Tibial nerve (tissue), 4 donors: Measurements from ENCODE around the gene CEP19. TPM values are rescaled to one million over a fixed set of nuclear protein-coding genes. Genes with fewer than 3 reads are reported as not detected.
"Not testable (repeated sequence)": the region's sequence is repeated elsewhere in the genome, so short reads cannot be mapped to it uniquely, and the experiment has no call there.

Experiments
- DNase-seq, 2 donors: peaks; one replicate each; pipeline ENCODE4 v3.0.0-alpha.2; 2019; ENCODE audit warnings: low spot score in 2 of 2
- H3K27ac ChIP-seq, 4 donors: fragments of 200-600 bp; sonication (generic) in 3 of 4; one replicate each; pipeline ENCODE4 v1.5.1; 2017 to 2019; ENCODE audit warnings: mild to moderate bottlenecking in 1 of 4
- H3K27me3 ChIP-seq, 2 donors: fragments of 200-600 bp; sonication (generic) in 1 of 2; one replicate each; pipeline versions ENCODE4 v1.5.1 to v1.6.0; 2017 to 2019
- H3K36me3 ChIP-seq, 3 donors: fragments of 200-600 bp; sonication (generic); one replicate each; pipeline ENCODE4 v1.5.1; 2018 to 2019
- H3K4me1 ChIP-seq, 4 donors: fragments of 200-600 bp; sonication (generic) in 3 of 4; one replicate each; pipeline ENCODE4 v1.5.1; 2017 to 2019
- H3K4me3 ChIP-seq, 4 donors: fragments of 200-600 bp; sonication (generic) in 3 of 4; one replicate each; pipeline ENCODE4 v1.5.1; 2017 to 2019; ENCODE audit warnings: mild to moderate bottlenecking in 1 of 4, moderate library complexity in 1 of 4
- H3K9me3 ChIP-seq, 4 donors: fragments of 200-600 bp; sonication (generic) in 3 of 4; one replicate each; pipeline ENCODE4 v1.5.1; 2017 to 2019
- CTCF ChIP-seq, 5 experiments: fragments of 200-600 bp in 3 of 5; fragments of 450-650 bp in 2 of 5; sonication (generic) in 3 of 5; IDR thresholded peaks; one replicate each; pipeline ENCODE4 v1.5.1; 2016 to 2019; ENCODE audit warnings: antibody characterized with exemption in 5 of 5, mild to moderate bottlenecking in 3 of 5, moderate library complexity in 2 of 5
- EP300 ChIP-seq, 2 donors: sonication (generic); formaldehyde crosslinking; IDR thresholded peaks; one replicate each; pipeline ENCODE4 v1.6.1; 2017; ENCODE audit warnings: antibody characterized with exemption in 2 of 2, mild to moderate bottlenecking in 1 of 2
- POLR2A ChIP-seq, 2 donors: fragments of 450-650 bp; IDR thresholded peaks; one replicate each; pipeline ENCODE4 v1.6.1; 2017; ENCODE audit warnings: antibody characterized with exemption in 2 of 2, mild to moderate bottlenecking in 2 of 2, moderate library complexity in 2 of 2
- WGBS, 2 donors: methylation state at CpG; one replicate each; pipeline ENCODE4 v1.1.5; 2018; 5-methylcytosine and 5-hydroxymethylcytosine counted together
- total RNA-seq, 4 donors: library from RNA; depleted of rRNA; stranded (reverse); fragments of >200 nt; gene quantifications; one replicate each; pipeline ENCODE4 v1.1.0, GENCODE V29; 2016

CEP19 gene
- total RNA-seq, 4 donors from 2014 or later, result 1.8 to 4.0 (median 3.2) TPM

GRCh38 chr3:196753201-196753600 is 41.2 kb upstream of the CEP19 start:
- 94 to 95% methylated on average over 8 of the region's 8 CpGs for WGBS, 2 donors

GRCh38 chr3:196749125-196749524 is 37.1 kb upstream of the CEP19 start:
- H3K27ac ChIP-seq, result no peak overlapping the region
- 93% methylated on average over 8 of the region's 8 CpGs for WGBS, 2 donors
- H3K4me1 ChIP-seq, result peaks cover 0 to 22% (median 2%) of the 10 kb centered on the region in 4 donors
- no peaks in the 10 kb centered on the region for H3K9me3 ChIP-seq
- TF ChIP-seq POLR2A (IDR thresholded peaks at IDR 0.05), result no peak
- no peak for TF ChIP-seq CTCF (IDR thresholded peaks at IDR 0.05)
- no peak for TF ChIP-seq EP300 (IDR thresholded peaks at IDR 0.05)
- peaks cover 0 to 21% (median 0%) of the 10 kb centered on the region in 3 donors for H3K36me3 ChIP-seq
- DNase-seq, result no peak
- H3K27me3 ChIP-seq, result no peaks in the 10 kb centered on the region
- no peak overlapping the region for H3K4me3 ChIP-seq

More at GRCh38 chr3:196753201-196753600, 41.2 kb upstream of the CEP19 start:
- TF ChIP-seq EP300 (IDR thresholded peaks at IDR 0.05), result no peak
- TF ChIP-seq CTCF (IDR thresholded peaks at IDR 0.05), result no peak
- no peak for TF ChIP-seq POLR2A (IDR thresholded peaks at IDR 0.05)
- DNase-seq, result no peak
- Histone ChIP-seq H3K4me1 (peaks cover 0 to 26% (median 4%) of the 10 kb centered on the region in 4 donors), H3K9me3 (peaks cover 0 to 11% (median 0%) of the 10 kb centered on the region in 4 donors), H3K36me3 (peaks cover 0 to 23% (median 0%) of the 10 kb centered on the region in 3 donors), H3K27me3 (no peaks in the 10 kb centered on the region), H3K4me3 (no peak overlapping the region), H3K27ac (no peak overlapping the region)

GRCh38 chr3:196743569-196743968 is 31.5 kb upstream of the CEP19 start:
- H3K27ac ChIP-seq, H3K4me3 ChIP-seq, H3K9me3 ChIP-seq, H3K27me3 ChIP-seq, DNase-seq: not testable (repeated sequence)
- Histone ChIP-seq H3K36me3 (peaks cover 0 to 12% (median 0%) of the 10 kb centered on the region in 3 donors), H3K4me1 (peaks cover 0 to 44% (median 15%) of the 10 kb centered on the region in 4 donors)
- 90 to 93% methylated on average over 10 of the region's 10 CpGs for WGBS, 2 donors

- Histone ChIP-seq H3K36me3 (peaks cover 0 to 5% (median 0%) of the 10 kb centered on the region in 3 donors), H3K4me3 (peak overlapping the region; percentile 68 to 96 (median 91)), H3K27me3 (no peaks in the 10 kb centered on the region), H3K9me3 (no peaks in the 10 kb centered on the region), H3K27ac (peak overlapping the region; percentile 93 to 98 (median 96)), H3K4me1 (peaks cover 0 to 44% (median 15%) of the 10 kb centered on the region in 4 donors)
- 9 to 19% methylated on average over 5 of the region's 5 CpGs for WGBS, 2 donors
- DNase-seq, result no peak
- TF ChIP-seq EP300 (IDR thresholded peaks at IDR 0.05) (no peak), CTCF (IDR thresholded peaks at IDR 0.05) (no peak), POLR2A (IDR thresholded peaks at IDR 0.05) (no peak)
Observed at GRCh38 chr3:196741249-196741889, 29.3 kb upstream of the CEP19 start.

- Histone ChIP-seq H3K4me3 (peak overlapping the region; percentile 68 to 96 (median 91)), H3K4me1 (peaks cover 0 to 44% (median 15%) of the 10 kb centered on the region in 4 donors), H3K27ac (peak overlapping the region; percentile 93 to 98 (median 96)), H3K9me3 (no peaks in the 10 kb centered on the region), H3K27me3 (no peaks in the 10 kb centered on the region), H3K36me3 (peaks cover 0 to 5% (median 0%) of the 10 kb centered on the region in 3 donors)
- DNase-seq, result peak in 1 of 2 donors; percentile 18
- 1% methylated on average over 30 of the region's 30 CpGs for WGBS, 2 donors
- TF ChIP-seq CTCF (IDR thresholded peaks at IDR 0.05), result no peak
- TF ChIP-seq EP300 (IDR thresholded peaks at IDR 0.05), result peak in 1 of 2 donors; percentile 41
- TF ChIP-seq POLR2A (IDR thresholded peaks at IDR 0.05), result no peak
Observed at GRCh38 chr3:196740481-196741248, 28.6 kb upstream of the CEP19 start.
